Measurements from ENCODE around the gene ZCCHC7.
"Not testable (repeated sequence)": the region's sequence is repeated elsewhere in the genome, so short reads cannot be mapped to it uniquely, and the experiment has no call there.

The ZCCHC7 gene

GRCh38 chr9:37167456-37168047 is 47.2 kb downstream of the ZCCHC7 start:
- no peak overlapping the region for H3K4me3 ChIP-seq (ENCODE audit: low read depth, low read length)

- H3K4me3 ChIP-seq (ENCODE audit: low read depth, low read length): no peak overlapping the region
Measured at GRCh38 chr9:37172557-37172956, 52.2 kb downstream of the ZCCHC7 start.

DNA sequence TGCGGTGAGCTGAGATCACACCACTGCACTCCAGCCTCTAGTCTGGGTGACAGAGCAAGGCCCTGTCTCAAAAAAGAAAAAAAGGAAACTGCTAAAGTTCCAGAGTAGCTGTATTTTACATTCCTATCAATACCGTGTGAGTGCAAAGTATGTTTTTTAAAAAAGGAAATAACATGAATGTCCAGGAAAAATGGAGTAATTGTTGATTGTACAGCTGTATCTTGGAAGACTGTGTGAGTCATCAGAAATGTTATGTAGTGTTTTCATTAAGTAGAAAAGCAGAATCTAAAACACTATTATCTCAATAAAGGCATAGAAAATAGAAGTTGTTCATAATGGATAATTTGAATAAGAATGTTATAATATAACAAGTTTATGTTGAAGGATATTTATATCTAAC is 53.9 kb downstream of the ZCCHC7 start:
- H3K4me3 ChIP-seq (ENCODE audit: low read depth, low read length): no peak overlapping the region

DNA sequence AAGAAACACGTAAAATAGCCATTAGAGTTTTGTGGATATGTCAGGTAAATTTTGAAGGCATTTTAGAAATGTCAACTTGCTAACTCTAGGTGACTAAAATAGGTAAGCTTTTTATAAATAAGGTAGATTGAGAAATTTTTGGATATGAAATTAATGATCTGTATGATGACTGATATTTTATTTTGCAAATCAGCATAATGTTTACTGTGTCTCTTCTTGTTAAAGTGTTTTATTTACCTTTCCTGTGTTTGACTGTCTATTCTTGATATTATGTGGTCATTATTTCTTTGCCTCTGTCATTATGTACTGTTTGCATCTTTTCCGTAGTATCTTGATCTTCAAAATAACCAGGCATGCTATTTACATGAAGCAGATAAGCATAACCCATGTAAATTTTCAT is 58.4 kb downstream of the ZCCHC7 start:
- H3K4me3 ChIP-seq (ENCODE audit: low read depth, low read length): no peak overlapping the region

GRCh38 chr9:37179576-37179975 is 59.2 kb downstream of the ZCCHC7 start:
- no peak overlapping the region for H3K4me3 ChIP-seq (ENCODE audit: low read depth, low read length)

DNA sequence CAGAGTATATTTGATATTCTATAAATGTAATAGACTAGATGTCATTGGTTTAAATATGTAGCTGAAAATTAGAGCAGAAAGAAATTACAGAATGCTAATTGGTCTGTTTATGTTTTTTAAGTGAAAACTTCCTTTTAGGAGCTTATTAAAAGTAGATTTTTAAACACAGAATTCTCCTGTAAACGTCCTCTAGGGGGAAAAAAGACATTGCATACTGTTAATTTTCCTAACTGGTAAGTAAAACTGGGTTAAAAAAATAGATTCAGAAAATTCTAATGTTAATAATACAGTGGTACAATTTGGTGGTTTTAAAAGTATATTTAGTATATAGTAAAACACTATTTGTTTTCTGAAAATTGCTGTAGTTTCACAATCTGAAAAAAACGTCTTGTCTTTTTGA is 59.8 kb downstream of the ZCCHC7 start:
- no peak overlapping the region for H3K4me3 ChIP-seq (ENCODE audit: low read depth, low read length)

DNA sequence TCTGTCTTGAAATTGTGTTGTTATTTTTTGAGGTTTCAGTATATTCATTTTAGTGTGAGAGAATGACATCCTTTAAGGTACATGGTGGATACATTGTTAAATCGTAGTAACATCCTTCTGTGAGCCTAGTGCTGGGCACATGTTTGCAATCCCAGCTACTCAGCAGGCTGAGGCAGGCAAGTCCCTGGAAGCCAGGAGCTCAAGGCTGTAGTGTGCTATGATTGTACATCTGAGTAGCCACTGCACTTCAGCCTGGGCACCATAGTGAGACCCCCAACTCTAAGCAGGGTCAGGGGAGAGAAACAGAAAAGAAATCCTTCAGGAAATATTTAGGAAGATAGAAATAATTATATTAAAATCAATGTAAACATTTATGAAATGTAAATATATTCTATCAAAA is 62.3 kb downstream of the ZCCHC7 start:
- H3K4me3 ChIP-seq (ENCODE audit: low read depth, low read length): no peak overlapping the region

DNA sequence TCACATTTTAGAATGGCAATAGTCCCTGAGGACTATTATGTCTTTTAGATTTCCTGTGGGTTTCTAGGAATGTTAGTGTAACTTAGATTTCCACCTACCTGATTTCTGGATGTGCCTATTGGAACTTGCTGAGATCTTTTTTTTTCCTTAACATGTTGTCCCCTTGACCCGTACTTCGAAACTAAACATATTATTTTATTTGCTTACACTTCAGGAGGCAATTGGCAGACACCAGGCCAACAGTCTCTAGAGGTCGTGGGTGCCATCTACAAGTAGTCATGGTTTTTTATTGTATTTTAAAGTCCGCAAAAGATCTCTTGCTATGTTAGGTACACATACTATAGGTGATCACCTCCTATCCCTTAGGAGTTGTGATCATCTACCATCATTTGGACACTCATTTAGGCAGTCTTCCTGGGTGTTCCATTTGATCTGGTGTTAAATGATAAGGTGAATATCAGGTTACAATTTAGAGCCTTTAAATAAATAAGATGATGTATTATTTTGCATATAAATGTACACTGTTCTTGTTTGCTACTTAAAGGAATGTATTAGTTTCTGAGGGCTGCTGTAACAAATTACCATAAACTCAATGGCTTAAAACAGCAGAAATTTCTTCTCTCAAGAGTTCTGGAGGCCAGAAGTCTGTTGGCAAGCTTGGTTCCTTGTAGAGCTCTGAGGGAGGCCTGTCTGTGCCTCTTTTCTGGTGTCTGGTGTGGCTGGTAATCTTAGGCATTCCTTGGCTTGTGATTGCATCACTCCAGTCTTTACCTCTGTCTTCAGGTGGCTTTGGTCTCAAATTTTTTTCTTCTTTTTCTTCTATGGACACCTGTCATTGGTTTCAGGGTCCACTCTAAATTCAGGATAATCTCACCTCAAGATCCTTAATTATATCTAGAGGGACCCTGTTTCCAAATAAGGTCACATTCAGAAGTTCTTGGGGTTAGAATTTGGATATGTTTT is 64.8 kb downstream of the ZCCHC7 start:
- no peak overlapping the region for H3K4me3 ChIP-seq (ENCODE audit: low read depth, low read length)

DNA sequence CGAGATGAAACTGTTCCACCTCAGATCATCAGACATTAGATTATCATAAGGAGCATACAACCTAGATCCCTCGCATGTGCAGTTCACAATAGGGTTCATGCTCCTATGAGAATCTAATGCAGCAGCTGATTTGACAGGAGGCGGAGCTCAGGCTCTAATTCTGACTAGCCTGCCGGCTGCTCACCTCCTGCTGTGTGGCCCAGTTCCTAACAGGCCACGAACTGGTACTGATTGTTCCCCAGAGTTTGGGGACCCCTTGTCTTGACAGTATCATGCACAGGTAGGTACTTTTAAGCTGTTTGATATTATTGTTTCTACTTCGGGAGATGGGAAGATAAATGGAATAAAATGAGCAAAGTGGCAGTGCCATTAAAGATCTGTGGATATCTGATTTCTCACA is 66.9 kb downstream of the ZCCHC7 start:
- no peak overlapping the region for H3K4me3 ChIP-seq (ENCODE audit: low read depth, low read length)

GRCh38 chr9:37187713-37188439 is 67.5 kb downstream of the ZCCHC7 start:
- no peak overlapping the region for H3K4me3 ChIP-seq (ENCODE audit: low read depth, low read length)

DNA sequence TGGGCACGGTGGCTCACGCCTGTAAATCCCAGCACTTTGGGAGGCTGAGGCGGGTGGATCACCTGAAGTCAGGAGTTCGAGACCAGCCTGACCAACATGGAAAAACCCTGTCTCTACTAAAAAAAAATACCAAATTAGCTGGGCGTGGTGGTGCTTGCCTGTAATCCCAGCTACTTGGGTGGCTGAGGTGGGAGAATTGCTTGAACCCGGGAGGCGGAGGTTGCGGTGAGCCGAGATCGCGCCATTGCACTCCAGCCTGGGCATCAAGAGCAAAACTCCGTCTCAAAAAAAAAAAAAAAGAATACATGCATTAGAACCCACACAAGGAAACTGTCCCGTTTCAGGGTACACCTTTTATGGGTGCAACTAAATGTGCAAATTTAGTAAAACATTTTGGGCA is 70.4 kb downstream of the ZCCHC7 start:
- H3K4me3 ChIP-seq (ENCODE audit: low read depth, low read length): not testable (repeated sequence)

DNA sequence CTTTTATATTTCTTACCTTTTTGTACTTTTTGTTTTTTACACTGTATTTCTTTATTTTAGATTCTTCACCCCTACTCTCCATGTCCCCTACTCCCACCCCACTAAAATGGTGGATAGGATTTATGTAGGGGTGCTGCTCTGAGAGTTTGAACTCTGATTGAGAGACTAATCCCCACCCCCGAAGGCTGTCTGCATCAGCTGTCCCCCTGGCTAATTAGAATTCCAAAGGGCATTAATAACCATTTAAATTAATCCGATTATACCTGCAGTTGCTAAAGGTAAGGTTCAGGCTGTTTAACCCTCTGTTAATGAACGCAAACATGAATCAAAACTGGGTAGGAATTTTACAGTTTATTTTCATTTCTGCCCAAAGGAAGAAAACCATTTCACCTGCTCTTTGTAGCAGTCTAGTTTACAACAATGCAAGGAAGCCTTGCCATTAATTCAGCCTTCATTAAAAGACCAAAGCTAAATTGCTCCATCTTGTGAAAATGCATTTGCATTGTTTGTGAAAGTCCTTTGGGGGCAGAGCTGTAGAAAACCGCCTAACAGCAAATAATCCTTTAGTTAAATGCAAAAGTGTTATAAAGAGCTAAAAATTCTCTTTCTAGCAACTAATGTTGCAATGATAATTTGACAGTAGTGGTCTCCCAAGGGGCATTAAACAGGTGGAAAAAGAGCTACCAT is 71.2 kb downstream of the ZCCHC7 start:
- no peak overlapping the region for H3K4me3 ChIP-seq (ENCODE audit: low read depth, low read length)

GRCh38 chr9:37192803-37193202 is 72.4 kb downstream of the ZCCHC7 start:
- no peak overlapping the region for H3K4me3 ChIP-seq (ENCODE audit: low read depth, low read length)

GRCh38 chr9:37197158-37198038 is 77.0 kb downstream of the ZCCHC7 start:
- H3K4me3 ChIP-seq (ENCODE audit: low read depth, low read length): no peak overlapping the region

DNA sequence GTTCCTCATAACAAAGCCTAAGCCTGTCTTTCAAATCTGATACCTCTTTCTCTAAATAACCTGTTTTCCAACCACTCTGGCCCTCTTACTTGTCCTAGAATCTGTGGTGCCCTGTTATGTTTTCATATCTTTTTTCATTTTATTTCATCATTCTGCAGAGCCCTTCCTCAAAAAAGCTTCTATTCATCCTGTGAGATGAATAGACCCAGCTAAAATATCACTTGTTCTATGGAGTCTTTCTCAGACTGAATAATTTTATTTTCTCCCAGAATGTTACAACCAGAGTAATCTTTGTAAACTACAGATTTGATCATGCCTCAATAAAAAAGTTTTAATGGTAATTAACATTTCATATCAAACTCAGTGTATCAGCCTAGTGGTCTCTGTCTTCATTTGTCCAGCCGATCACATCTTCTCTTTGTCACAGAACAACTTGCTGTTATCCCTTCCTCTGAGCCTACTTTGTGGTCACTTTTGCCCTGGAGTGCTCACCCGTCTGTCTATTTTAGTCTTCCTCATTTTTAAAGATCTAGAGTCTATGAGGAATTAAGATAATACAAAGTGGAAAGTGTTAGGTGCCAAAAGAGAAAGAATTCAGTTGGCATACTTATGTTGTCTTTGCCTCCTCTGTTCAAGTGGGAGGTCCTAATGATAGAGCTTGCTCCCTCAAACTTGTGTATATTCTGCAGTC is 77.8 kb downstream of the ZCCHC7 start:
- H3K4me3 ChIP-seq (ENCODE audit: low read depth, low read length): no peak overlapping the region

DNA sequence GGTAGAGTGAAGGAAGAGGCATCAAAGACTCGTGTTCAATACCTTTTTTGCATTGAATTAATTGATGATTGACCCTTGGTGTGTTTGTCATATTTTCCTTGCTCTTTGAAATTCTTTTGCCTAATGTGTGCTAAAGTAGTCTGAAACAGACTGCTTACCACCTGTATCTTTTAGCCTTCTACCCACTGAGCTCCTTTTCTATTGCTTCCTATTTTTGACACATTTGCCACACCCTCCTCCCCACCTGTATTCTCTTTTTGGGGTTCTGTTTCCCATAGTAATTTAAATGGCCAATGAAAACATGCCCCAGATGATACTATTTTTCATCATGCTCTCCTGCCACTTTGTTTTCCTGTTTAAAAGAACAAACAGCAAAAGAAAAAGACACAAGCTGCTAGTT is 78.5 kb downstream of the ZCCHC7 start:
- H3K4me3 ChIP-seq (ENCODE audit: low read depth, low read length): no peak overlapping the region

GRCh38 chr9:37200433-37201005 is 80.1 kb downstream of the ZCCHC7 start:
- no peak overlapping the region for H3K4me3 ChIP-seq (ENCODE audit: low read depth, low read length)

DNA sequence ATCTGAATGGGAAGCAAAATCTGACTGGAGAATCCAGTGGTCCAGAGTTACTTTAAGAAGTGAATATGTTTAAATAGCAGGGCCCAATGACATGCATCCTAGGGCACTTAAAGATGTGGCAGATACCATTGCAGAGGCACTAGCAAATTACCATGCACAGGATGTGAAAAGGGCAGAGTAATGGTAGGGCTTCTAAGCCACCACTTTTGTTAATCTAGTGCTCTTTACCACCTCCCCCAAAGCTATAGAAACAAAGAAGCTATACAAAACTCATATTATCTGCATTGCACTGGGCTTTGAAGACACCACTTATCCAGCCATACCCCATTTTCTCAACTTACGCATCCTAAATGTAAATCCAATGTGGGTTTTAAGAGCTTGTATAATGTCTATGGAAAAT is 81.2 kb downstream of the ZCCHC7 start:
- no peak overlapping the region for H3K4me3 ChIP-seq (ENCODE audit: low read depth, low read length)

GRCh38 chr9:37202091-37202490 is 81.7 kb downstream of the ZCCHC7 start:
- no peak overlapping the region for H3K4me3 ChIP-seq (ENCODE audit: low read depth, low read length)

All from iPS-11a (cell line).